GM12865 (cell line): ENCODE results near the gene KIF26A.

ENCODE experiments used
- DNase-seq: peaks from one replicate; pipeline ENCODE4 v3.0.0; 2010; ENCODE audit warnings: low read depth
- H3K4me3 ChIP-seq: 2 replicates; pipeline ENCODE4 v1.5.1; 2011; ENCODE audit warnings: mild to moderate bottlenecking, low read depth, low read length, control low read depth
- TF ChIP-seq, protein P1 (sequence below): IDR thresholded peaks from 2 replicates; pipeline ENCODE4 v1.5.1; 2011; ENCODE audit warnings: low read length, control low read depth, low read depth, inconsistent platforms; ENCODE audit not compliant: insufficient read depth; ENCODE audit errors: missing control alignments

The KIF26A gene

DNA sequence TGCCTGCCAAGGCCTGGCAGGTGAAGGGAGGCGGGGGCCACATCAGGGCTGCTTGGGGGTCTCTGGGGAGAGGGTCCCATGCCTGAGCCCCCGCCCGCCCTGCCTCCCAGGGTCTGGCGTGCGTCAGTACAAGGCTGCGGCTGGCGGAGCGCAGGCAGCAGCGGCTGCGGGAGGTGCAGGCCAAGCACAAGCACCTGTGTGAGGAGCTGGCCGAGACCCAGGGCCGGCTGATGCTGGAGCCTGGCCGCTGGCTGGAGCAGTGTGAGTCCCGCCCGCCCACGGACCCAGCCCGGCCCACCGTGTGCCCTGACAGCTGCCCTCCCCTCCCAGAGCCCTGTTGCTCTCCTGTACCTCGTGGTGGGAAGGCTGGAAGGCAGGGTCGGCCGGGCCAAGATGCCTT, 40.7 kb downstream of the KIF26A start:
- TF ChIP-seq, protein P1, sequence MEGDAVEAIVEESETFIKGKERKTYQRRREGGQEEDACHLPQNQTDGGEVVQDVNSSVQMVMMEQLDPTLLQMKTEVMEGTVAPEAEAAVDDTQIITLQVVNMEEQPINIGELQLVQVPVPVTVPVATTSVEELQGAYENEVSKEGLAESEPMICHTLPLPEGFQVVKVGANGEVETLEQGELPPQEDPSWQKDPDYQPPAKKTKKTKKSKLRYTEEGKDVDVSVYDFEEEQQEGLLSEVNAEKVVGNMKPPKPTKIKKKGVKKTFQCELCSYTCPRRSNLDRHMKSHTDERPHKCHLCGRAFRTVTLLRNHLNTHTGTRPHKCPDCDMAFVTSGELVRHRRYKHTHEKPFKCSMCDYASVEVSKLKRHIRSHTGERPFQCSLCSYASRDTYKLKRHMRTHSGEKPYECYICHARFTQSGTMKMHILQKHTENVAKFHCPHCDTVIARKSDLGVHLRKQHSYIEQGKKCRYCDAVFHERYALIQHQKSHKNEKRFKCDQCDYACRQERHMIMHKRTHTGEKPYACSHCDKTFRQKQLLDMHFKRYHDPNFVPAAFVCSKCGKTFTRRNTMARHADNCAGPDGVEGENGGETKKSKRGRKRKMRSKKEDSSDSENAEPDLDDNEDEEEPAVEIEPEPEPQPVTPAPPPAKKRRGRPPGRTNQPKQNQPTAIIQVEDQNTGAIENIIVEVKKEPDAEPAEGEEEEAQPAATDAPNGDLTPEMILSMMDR = no peak

GRCh38 chr14:104179564-104180129, 41.3 kb downstream of the KIF26A start:
- no peak for DNase-seq
- H3K4me3 ChIP-seq = no peak overlapping the region
- TF ChIP-seq, protein P1 = no peak

More for the DNA sequence above, 40.7 kb downstream of the KIF26A start:
- no peak overlapping the region for H3K4me3 ChIP-seq
- DNase-seq = no peak

DNA sequence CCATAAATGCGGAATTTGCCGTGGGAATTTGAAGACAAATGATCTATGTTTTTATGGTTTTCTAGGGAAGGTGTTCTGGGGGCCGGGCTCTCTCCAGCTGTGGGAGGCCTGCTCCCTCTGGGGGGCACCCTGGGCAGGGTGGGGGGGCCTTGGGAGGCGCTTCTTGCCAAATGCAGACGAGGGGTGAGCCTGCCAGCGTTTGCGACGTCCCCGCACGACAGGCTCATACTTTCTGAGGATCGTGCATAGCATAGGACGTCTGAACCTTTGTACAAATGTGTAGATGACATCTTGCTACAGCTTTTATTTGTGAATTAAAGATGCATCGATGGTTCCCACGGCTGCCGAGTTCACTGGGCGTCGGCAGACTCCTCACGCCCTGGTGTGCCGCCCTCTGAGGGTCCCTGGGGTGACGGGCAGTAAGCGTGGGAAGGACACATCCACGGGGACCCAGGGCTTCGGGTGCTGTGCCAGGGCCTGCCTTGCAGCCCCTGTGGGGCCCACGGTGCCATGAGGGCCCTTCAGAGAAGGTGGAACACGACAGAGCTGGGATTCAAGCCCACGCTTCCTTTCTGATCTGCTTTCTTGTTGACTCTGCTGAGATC, 42.3 kb downstream of the KIF26A start:
- no peak for DNase-seq
- TF ChIP-seq, protein P1 = no peak
- H3K4me3 ChIP-seq = no peak overlapping the region

DNA sequence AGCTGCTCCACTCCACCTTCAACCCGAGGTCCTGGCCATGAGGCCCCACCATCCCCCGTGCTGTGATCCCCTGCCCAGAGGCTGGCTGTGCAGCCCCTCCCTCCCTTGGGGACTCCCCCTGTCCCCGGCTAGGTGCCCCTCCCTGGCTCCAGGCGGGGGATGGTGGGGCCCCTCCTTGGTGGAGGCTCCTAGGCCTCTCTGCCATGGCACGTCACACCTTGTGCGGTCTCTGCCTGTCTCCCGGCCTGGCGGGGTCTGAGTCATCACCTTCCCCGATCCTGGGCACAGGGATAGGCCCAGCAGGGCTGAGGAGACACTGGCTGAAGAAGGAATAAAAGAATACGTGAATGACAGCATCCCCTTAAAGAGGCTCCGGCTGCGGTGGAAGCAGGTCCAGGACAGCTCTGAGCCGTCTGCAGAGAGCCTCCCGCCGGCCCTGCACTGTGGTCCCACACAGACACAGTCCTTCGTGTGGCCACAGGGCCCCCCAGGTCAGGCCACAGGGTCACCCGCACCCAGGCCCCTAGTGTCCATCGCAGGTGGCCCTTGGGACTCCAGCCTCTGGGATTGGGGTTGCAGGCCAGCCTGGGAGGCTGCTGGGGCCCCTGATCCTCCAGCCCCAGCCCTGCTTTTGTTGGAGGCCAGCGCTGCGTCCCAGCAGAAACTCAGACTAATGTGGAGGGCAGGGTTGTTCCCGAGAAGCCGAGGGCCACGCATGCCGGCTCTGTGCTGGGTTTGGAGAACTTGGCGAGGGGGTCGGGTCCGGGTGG, 43.6 kb downstream of the KIF26A start:
- no peak for DNase-seq
- TF ChIP-seq, protein P1 = no peak
- no peak overlapping the region for H3K4me3 ChIP-seq

DNA sequence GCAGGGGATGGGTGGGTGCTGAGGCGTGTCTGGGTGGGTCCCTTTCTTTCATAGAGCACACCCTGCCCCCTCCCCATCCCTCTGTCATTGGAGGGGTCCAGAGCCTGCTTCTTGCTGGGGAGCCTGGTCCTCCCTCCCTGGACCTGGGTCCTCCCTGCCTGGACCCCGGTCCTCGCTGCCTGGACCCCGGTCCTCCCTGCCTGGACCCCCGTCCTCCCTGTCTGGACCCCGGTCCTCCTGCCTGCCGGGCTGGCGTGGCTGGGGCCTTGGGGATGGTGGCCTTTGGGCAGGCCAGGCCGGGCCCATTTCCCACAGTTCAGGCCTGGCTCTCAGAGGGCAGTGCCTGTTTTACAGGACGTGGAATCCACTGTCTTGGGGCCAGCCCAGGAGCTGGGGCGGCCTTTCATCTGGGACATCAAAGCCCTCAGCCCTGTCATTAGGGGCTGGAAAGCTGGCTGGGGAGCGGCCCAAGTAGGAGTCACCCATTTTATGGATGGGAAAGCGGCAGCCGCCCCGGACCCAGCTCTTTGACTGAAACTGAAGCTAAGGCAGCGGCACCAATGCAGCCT, 44.6 kb downstream of the KIF26A start:
- no peak overlapping the region for H3K4me3 ChIP-seq
- TF ChIP-seq, protein P1 = no peak
- no peak for DNase-seq

DNA sequence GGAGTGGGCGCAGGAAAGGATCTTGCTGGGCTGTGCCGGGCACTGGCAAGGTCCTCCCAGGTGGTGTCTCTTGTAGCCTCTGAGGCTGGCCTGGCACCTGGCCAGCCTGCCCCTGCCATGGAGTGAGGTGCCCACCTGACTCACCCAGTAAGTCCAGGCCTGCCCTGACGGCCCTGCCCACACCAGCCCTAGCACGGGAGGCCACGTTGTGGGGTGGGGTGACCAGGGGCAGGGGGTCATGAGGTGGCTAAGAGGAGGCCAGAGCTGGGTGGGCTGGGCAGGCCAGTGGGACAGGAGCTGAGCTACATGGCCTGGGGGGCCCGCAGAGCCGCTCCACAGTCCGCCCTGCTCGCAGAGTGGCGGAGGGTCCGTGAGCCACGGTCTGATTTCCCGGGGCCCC, 45.4 kb downstream of the KIF26A start:
- no peak for DNase-seq
- H3K4me3 ChIP-seq = no peak overlapping the region
- TF ChIP-seq, protein P1 = no peak
